H1 (cell line): ENCODE results near the gene PARP4. TPM values are rescaled to one million over a fixed set of nuclear protein-coding genes. Genes with fewer than 3 reads are reported as not detected.

Source experiments
- FOSL1 ChIP-seq: IDR thresholded peaks from 2 replicates; pipeline ENCODE4 v1.6.1; 2011; ENCODE audit warnings: mild to moderate bottlenecking, low read depth, low read length, moderate library complexity; ENCODE audit not compliant: insufficient read depth
- RNF2 ChIP-seq: fragments of 200-900, 300-1000 bp; sonication (generic); IDR thresholded peaks from 2 replicates; pipeline ENCODE4 v1.7.1; 2016; ENCODE audit warnings: borderline replicate concordance, low read depth, mild to moderate bottlenecking, antibody characterized with exemption, low read length; ENCODE audit not compliant: poor library complexity, severe bottlenecking; ENCODE audit errors: missing control alignments
- SIRT6 ChIP-seq: IDR thresholded peaks from one replicate; pipeline ENCODE4 v1.7.1; 2012; ENCODE audit warnings: low read length, inconsistent platforms
- polyA plus RNA-seq, 7 experiments: library from polyadenylated mRNA; depleted of rRNA in 3 of 7; stranded (reverse) in 5 of 7; unstranded in 2 of 7; fragments of >200 nt in 5 of 7; fragments of 200-250 nt in 2 of 7; gene quantifications; 1 replicate in 5 of 7; 2 replicates in 1 of 7; 4 replicates in 1 of 7; pipeline versions ENCODE4 v1.2.1 to v1.2.3, GENCODE V29; 2011 to 2013; ENCODE audit warnings: missing spikeins in 2 of 7, mixed read lengths in 2 of 7
- total RNA-seq: library from RNA; stranded (reverse); fragmentation: NEBNext Ultra II Directional; extraction: Animal tissue kit (Norgen Biotek cat#: 25700); gene quantifications from 2 replicates; pipeline ENCODE4 v1.2.1, GENCODE V29; 2021
- TF ChIP-seq, protein P1 (sequence below), 3 experiments: IDR thresholded peaks; 1 replicate in 2 of 3; 2 replicates in 1 of 3; pipeline versions ENCODE4 v1.5.1 to v1.6.1; 2011; ENCODE audit warnings: low read length in 3 of 3, mild to moderate bottlenecking in 3 of 3, inconsistent platforms in 2 of 3, low read depth in 1 of 3, moderate library complexity in 1 of 3; ENCODE audit not compliant: insufficient read depth in 1 of 3; ENCODE audit errors: control extremely low read depth in 1 of 3

Gene PARP4
- total and polyA plus RNA-seq, 2 of the 8 experiments (the other 6 are each of a cell fraction or from before 2014, with no cell fraction given), result 22.2 to 40.3 TPM

- TF ChIP-seq, protein P1, sequence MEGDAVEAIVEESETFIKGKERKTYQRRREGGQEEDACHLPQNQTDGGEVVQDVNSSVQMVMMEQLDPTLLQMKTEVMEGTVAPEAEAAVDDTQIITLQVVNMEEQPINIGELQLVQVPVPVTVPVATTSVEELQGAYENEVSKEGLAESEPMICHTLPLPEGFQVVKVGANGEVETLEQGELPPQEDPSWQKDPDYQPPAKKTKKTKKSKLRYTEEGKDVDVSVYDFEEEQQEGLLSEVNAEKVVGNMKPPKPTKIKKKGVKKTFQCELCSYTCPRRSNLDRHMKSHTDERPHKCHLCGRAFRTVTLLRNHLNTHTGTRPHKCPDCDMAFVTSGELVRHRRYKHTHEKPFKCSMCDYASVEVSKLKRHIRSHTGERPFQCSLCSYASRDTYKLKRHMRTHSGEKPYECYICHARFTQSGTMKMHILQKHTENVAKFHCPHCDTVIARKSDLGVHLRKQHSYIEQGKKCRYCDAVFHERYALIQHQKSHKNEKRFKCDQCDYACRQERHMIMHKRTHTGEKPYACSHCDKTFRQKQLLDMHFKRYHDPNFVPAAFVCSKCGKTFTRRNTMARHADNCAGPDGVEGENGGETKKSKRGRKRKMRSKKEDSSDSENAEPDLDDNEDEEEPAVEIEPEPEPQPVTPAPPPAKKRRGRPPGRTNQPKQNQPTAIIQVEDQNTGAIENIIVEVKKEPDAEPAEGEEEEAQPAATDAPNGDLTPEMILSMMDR (IDR thresholded peaks at IDR 0.05; ENCODE audit: control extremely low read depth in 1 of 3, insufficient read depth in 1 of 3, low read depth in 1 of 3, low read length in 3 of 3), result no peak
- TF ChIP-seq FOSL1 (no peak), SIRT6 (no peak), RNF2 (no peak)
These were observed 58.5 kb downstream of the PARP4 start (continued) for GRCh38 chr13:24454056-24454455.
